Left lobe of liver (tissue), 2 donors: ENCODE measurements around the gene RUSF1. TPM values are rescaled to one million over a fixed set of nuclear protein-coding genes. Genes with fewer than 3 reads are reported as not detected.
"Not testable (repeated sequence)": the region's sequence is repeated elsewhere in the genome, so short reads cannot be mapped to it uniquely, and the experiment has no call there.

Experiments
- ATAC-seq: fragments of 200-7000 bp; cut with Tn5 transposase; one replicate; pipeline ENCODE4 v1.9.1; 2020; ENCODE audit warnings: mild to moderate bottlenecking, moderate library complexity
- DNase-seq: peaks from one replicate; pipeline ENCODE4 v3.0.0-alpha.2; 2020; ENCODE audit warnings: low spot score
- total RNA-seq: library from RNA; stranded (reverse); gene quantifications from one replicate; pipeline ENCODE4 v1.2.1, GENCODE V29; 2021
- donor health status: DM: no; HTN: no; CAD: no; lungs with moderate emphysema.
- donor health status: DM: no; HTN: yes; CAD: no.

RUSF1 gene
- total RNA-seq, 1 donor from 2014 or later: 63.1 TPM

DNA sequence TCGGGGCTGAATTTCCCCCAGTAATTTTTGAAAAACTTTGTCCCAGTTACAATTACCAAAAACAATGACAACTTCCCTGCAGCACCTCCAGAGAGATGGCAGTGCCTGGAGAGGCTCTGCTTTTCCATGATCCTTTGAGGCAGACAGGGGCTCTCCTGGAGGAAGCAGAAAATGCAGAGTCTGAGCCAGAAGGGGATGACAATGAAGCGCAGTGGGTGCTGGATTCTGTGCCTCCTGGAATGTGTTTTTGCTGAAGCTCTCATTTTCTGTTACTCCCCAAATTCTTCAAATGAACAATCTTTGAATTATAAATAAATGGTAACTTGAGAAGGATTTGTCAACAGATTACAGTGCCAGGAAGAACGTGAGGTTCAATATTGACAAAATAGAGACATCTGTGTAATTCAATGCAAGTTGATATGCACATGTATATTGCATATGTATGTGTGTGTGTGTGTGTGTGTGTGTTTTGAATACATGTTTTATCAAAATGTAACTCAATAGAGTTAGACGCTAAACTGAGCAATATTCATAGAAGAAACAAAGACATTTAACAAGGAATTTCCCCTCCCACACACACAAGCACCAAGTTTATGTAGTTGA lies 9.7 kb upstream of the RUSF1 start:
- DNase-seq (no peak), ATAC-seq (no peak)

DNA sequence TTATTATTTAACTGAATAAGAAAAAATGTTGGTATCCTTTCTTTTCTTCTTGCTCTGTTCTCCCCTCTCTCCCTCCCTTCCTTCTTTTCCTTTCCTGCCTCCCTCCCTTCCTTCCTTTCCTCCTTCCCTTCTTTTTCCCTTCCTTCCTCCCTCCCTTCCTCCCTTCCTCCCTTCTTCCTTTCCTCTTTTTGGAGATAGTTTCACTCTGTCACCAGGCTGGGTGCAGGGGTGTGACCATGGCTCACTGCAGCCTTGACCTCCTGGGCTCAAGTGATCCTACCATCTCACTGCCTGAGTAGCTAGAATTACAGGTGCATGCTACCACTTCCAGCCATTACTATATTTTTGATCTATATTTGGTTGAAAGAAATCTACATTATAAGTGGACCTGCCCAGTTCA lies 5.7 kb upstream of the RUSF1 start:
- no peak for DNase-seq
- no peak for ATAC-seq

GRCh38 chr16:31513126-31513525 lies 4.9 kb upstream of the RUSF1 start:
- ATAC-seq (no peak), DNase-seq (no peak)

GRCh38 chr16:31508706-31509195 lies 560 bp upstream of the RUSF1 start:
- no peak for ATAC-seq
- DNase-seq: no peak

- DNase-seq: no peak
- ATAC-seq: peak; percentile 9
Observed at GRCh38 chr16:31507617-31507928, 618 bp downstream of the RUSF1 start.

- DNase-seq (no peak), ATAC-seq (no peak)
Observed at GRCh38 chr16:31505483-31505882, 2.7 kb downstream of the RUSF1 start.

DNA sequence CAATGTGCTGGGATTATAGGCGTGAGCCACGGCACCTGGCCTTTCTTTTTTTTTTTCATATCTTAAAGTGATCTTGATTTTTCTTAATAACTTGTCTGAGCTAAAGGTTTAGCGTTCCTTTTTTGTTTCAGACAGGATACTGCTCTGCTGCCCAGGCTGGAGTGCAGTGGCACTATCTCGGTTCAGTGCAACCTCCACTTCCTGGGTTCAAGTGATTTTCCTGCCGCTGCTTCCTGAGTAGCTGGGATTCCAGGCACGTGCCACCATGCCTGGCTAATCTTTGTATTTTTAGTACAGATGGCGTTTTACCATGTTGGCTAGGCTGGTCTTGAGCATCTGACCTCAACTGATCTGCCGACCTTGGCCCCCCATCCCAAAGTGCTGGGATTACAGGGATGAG lies 4.0 kb downstream of the RUSF1 start:
- ATAC-seq (no peak), DNase-seq (no peak)

DNA sequence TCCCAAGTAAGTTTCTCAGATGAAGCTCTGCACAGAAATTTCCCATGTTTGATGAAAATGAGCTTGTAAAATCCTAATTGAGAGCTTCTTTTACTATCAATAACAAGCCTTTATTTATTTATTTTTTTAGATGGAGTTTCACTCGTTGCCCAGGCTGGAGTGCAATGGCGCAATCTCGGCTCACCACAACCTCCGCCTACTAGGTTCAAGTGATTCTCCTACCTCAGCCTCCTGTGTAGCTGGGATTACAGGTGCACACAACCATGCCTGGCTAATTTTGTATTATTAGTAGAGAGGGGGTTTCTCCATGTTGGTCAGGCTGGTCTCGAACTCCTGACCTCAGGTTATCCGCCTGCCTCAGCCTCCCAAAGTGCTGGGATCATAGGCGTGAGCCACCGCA lies 4.6 kb downstream of the RUSF1 start:
- DNase-seq, ATAC-seq: not testable (repeated sequence)

DNA sequence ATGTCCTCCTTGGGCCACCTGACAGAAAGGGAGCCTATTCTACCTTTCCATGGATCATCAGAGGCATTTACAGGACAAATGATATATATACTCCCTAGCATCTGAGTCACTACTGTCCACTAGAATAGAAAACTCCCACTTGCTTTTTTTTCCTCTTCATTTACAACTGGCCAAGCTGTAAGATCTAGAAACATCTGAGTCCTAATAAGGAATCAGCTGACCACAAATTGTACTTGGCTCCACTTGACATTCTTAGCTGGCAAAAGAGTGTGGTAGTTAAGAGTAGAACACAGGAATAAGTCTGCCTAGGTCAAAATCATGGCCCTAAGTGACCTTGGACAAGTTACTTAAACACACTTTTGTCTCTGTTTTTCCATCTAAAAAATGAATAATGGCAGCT lies 5.2 kb downstream of the RUSF1 start:
- DNase-seq (no peak), ATAC-seq (no peak)

DNA sequence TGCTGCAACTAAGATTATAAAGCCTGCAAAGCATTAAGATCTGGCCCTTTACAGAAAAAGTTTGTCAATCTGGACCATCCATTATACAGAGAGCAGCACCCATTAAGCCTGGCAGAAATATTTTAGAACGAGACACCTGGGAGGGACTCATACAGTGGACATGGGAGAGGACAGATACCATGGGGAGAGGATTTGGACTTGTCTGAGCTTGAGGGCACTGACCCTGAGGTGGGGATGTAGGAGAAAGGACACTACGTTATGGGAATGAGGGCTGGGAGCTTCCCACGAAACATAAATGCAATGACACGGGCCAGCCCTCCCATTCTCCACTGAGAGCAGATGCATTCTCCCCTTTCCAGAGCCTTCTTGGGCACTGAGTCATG lies 6.2 kb downstream of the RUSF1 start:
- peak; percentile 74 for ATAC-seq
- no peak for DNase-seq

DNA sequence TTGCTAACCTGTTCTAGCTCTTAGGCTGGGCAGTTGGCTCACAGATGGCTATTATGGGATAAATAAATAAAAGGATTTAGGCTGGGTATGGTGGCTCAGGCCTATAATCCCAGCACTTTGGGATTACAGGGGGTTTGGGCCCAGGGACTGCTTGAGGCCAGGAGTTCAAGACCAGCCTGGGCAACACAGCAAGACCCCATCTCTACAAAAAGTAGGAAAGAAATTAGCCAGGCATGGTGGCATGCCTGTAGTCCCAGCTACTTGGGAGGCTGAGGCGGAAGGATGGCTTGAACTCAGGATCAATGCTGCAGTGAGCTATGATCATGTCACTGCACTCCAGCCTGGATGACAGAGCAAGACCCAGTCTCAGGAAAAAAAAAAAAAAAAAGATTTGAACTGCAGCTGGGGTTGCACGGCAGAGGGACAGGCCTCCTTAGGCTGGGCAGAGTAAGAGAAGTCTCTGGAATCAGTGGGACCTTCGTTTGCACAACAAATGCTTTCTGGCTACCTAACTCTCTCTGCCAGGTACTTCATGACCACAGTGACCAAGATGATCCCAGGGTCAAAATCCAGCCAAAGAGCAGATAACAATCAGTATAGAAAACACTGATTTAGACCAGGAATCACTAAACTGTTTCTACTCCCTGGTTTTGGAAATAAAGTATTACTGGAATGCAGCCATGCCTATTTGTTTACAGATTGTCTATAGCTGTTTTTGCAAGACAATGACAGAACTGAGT lies 6.8 kb downstream of the RUSF1 start:
- peak; percentile 84 for DNase-seq
- peak; percentile 89 for ATAC-seq

DNA sequence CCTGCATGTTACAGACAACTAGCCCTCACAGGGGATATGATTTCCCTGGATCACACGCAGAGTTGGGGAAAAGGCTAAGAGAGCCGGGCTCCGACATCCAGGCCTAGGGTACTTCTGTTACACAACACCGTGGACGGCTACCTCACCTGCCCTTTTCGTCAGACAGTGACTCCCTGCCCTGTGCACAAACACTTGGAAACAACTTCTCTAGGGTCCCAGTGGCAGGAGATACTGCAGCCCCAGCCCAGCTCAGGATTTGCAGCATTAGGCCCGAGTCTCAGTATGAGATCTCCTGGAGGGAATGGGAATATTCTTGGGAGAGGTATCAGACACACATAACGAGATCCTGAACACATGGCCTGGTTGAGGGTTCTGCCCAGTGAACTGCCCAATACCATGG lies 8.3 kb downstream of the RUSF1 start:
- DNase-seq (no peak), ATAC-seq (no peak)

DNA sequence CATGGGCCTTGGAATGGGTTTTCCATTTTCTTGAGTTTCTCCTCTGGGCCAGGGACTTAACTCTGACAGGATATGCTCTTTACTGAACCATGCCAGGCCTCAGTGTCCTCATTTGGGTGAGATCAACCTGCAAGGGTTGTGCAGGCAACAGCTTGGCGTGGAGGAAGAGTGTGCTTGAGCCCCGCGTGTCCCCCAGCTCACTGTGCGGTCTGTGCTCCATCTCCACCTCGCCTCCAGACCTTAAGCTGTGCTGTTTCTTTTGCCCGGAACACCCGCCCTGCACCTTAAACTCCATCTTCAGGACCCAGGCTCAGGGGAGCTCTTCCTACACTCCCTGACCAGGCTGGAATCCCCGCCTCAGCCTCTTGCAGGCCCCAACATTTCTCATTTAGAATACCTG lies 9.7 kb downstream of the RUSF1 start:
- ATAC-seq: no peak
- DNase-seq: no peak

DNA sequence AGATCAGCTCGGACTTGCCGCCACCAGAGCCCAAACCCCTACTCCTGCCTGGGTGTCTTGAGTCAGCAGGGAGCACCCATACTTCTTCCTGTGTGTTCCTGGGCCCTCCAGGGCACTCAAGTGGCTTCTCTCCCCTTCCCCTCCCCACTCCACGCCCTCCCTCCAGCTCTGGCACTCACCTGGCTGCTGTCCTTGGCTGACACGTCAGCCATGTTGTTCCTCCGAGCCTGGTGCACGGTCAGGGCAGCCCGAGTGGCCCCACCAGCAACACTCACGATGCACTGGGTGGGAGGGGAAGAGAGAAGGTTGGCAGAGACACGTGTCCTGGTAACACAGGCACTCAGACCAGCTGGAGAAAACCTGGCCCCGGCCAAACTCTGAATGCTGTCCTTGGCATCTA lies 11.5 kb downstream of the RUSF1 start:
- DNase-seq (no peak), ATAC-seq (no peak)

- ATAC-seq: no peak
Observed at GRCh38 chr16:31493506-31494125, 14.6 kb downstream of the RUSF1 start.

DNA sequence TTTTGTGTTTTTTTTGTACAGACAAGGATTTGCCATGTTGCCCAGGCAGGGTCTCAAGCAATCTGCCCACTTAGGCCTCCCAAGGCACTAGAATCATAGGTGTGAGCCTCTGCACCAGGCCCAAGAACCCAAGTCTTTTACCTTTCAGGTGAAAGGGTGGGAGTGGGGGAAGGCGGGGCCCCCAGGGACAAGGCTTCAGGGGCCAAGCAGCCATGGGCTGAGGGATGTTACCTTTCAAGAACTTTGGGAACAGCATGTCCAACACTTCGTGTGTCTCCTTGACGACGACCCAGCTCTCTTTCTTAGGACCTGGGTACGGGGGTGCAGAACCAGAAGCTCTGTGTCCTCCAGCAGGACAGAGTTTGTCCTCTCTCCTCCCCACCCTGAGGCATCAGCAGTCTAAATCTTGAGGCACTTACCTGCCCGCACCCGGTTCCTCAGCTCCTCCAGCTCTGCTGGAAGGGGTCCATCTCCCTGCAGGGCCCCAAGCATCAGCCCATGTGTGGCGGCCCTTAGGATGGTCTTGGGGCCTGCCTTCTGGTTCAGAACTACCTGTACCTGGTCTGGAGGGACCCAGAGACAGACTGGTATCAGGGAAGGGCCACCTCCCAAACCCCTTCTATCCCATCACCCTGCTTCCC lies 16.3 kb downstream of the RUSF1 start:
- ATAC-seq (no peak), DNase-seq (no peak)

More at GRCh38 chr16:31493506-31494125, 14.6 kb downstream of the RUSF1 start:
- no peak for DNase-seq

- no peak for DNase-seq
- ATAC-seq: no peak
Observed at GRCh38 chr16:31489616-31490584, 18.3 kb downstream of the RUSF1 start.

GRCh38 chr16:31489298-31489564 lies 19.0 kb downstream of the RUSF1 start:
- DNase-seq: no peak
- ATAC-seq: peak; percentile 2

GRCh38 chr16:31488468-31489297 lies 19.5 kb downstream of the RUSF1 start:
- no peak for DNase-seq
- ATAC-seq: peak; percentile 31
